H1 (cell line): ENCODE measurements around the gene CTSS. TPM values are rescaled to one million over a fixed set of nuclear protein-coding genes. Genes with fewer than 3 reads are reported as not detected.

Experiments used
- BRCA1 ChIP-seq: IDR thresholded peaks from 2 replicates; pipeline ENCODE4 v1.6.1; 2012; ENCODE audit warnings: low read depth, low read length, improper control_type of control experiment
- CBX5 ChIP-seq: fragments of 300-800, 300-1000 bp; sonication (generic); IDR thresholded peaks from 2 replicates; pipeline ENCODE4 v1.7.1; 2016; ENCODE audit warnings: antibody characterized with exemption, low read length, low read depth
- CEBPB ChIP-seq: IDR thresholded peaks from 2 replicates; pipeline ENCODE4 v1.6.1; 2012; ENCODE audit warnings: low read depth, low read length
- CHD1 ChIP-seq: IDR thresholded peaks from 2 replicates; pipeline ENCODE4 v1.6.1; 2012; ENCODE audit warnings: low read depth, low read length, improper control_type of control experiment
- CHD2 ChIP-seq: IDR thresholded peaks from 2 replicates; pipeline ENCODE4 v1.6.1; 2012; ENCODE audit warnings: low read length, improper control_type of control experiment
- EP300 ChIP-seq, 2 experiments: IDR thresholded peaks; 1 replicate in 1 of 2; 2 replicates in 1 of 2; pipeline ENCODE4 v1.6.1; 2011 to 2012; ENCODE audit warnings: low read depth in 2 of 2, low read length in 2 of 2, mild to moderate bottlenecking in 2 of 2, borderline replicate concordance in 1 of 2, inconsistent platforms in 1 of 2, moderate library complexity in 1 of 2
- FOSL1 ChIP-seq: IDR thresholded peaks from 2 replicates; pipeline ENCODE4 v1.6.1; 2011; ENCODE audit warnings: mild to moderate bottlenecking, low read depth, low read length, moderate library complexity; ENCODE audit not compliant: insufficient read depth
- GABPA ChIP-seq: IDR thresholded peaks from 2 replicates; pipeline ENCODE4 v1.6.1; 2011; ENCODE audit warnings: mild to moderate bottlenecking, low read length, moderate library complexity, borderline replicate concordance; ENCODE audit not compliant: insufficient read depth
- GTF2F1 ChIP-seq: IDR thresholded peaks from 2 replicates; pipeline ENCODE4 v1.6.1; 2012; ENCODE audit warnings: low read depth, low read length, improper control_type of control experiment, borderline replicate concordance
- JUND ChIP-seq: IDR thresholded peaks from 2 replicates; pipeline ENCODE4 v1.6.1; 2011; ENCODE audit warnings: mild to moderate bottlenecking, improper control_type of control experiment, low read length
- KDM1A ChIP-seq: fragments of 200-600, 300-600 bp; sonication (generic); IDR thresholded peaks from 2 replicates; pipeline ENCODE4 v1.7.1; 2016; ENCODE audit warnings: mild to moderate bottlenecking, low read length, borderline replicate concordance
- RBBP5 ChIP-seq: IDR thresholded peaks from 2 replicates; pipeline ENCODE4 v1.7.1; 2012; ENCODE audit warnings: low read depth, mild to moderate bottlenecking, inconsistent platforms, low read length, moderate library complexity, borderline replicate concordance
- RFX5 ChIP-seq: IDR thresholded peaks from 2 replicates; pipeline ENCODE4 v1.6.1; 2011; ENCODE audit warnings: low read depth, low read length, improper control_type of control experiment, borderline replicate concordance
- RNF2 ChIP-seq: fragments of 200-900, 300-1000 bp; sonication (generic); IDR thresholded peaks from 2 replicates; pipeline ENCODE4 v1.7.1; 2016; ENCODE audit warnings: borderline replicate concordance, low read depth, mild to moderate bottlenecking, antibody characterized with exemption, low read length; ENCODE audit not compliant: poor library complexity, severe bottlenecking; ENCODE audit errors: missing control alignments
- SAP30 ChIP-seq: fragments of 300-600 bp; sonication (generic); IDR thresholded peaks from 2 replicates; pipeline ENCODE4 v1.7.1; 2012; ENCODE audit warnings: low read length, moderate library complexity, mild to moderate bottlenecking, inconsistent platforms; ENCODE audit not compliant: insufficient read depth, insufficient replicate concordance
- SP1 ChIP-seq: IDR thresholded peaks from 2 replicates; pipeline ENCODE4 v1.6.1; 2011; ENCODE audit warnings: low read depth, low read length
- SP2 ChIP-seq: IDR thresholded peaks from 2 replicates; pipeline ENCODE4 v1.6.1; 2012; ENCODE audit warnings: mild to moderate bottlenecking, low read length, inconsistent platforms
- TAF1 ChIP-seq: IDR thresholded peaks from 2 replicates; pipeline ENCODE4 v1.6.1; 2011; ENCODE audit warnings: mild to moderate bottlenecking, low read depth, low read length
- polyA plus RNA-seq, 7 experiments: library from polyadenylated mRNA; depleted of rRNA in 3 of 7; stranded (reverse) in 5 of 7; unstranded in 2 of 7; fragments of >200 nt in 5 of 7; fragments of 200-250 nt in 2 of 7; gene quantifications; 1 replicate in 5 of 7; 2 replicates in 1 of 7; 4 replicates in 1 of 7; pipeline versions ENCODE4 v1.2.1 to v1.2.3, GENCODE V29; 2011 to 2013; ENCODE audit warnings: missing spikeins in 2 of 7, mixed read lengths in 2 of 7
- total RNA-seq: library from RNA; stranded (reverse); fragmentation: NEBNext Ultra II Directional; extraction: Animal tissue kit (Norgen Biotek cat#: 25700); gene quantifications from 2 replicates; pipeline ENCODE4 v1.2.1, GENCODE V29; 2021
- TF ChIP-seq, protein P1 (sequence below): IDR thresholded peaks from 2 replicates; pipeline ENCODE4 v1.6.1; 2012; ENCODE audit warnings: low read length, inconsistent platforms
- TF ChIP-seq, protein P2 (sequence below): IDR thresholded peaks from 2 replicates; pipeline ENCODE4 v1.6.1; 2012; ENCODE audit warnings: inconsistent platforms

The CTSS gene
- total and polyA plus RNA-seq, 2 of the 8 experiments (the other 6 are each of a cell fraction or from before 2014, with no cell fraction given), result not detected

DNA sequence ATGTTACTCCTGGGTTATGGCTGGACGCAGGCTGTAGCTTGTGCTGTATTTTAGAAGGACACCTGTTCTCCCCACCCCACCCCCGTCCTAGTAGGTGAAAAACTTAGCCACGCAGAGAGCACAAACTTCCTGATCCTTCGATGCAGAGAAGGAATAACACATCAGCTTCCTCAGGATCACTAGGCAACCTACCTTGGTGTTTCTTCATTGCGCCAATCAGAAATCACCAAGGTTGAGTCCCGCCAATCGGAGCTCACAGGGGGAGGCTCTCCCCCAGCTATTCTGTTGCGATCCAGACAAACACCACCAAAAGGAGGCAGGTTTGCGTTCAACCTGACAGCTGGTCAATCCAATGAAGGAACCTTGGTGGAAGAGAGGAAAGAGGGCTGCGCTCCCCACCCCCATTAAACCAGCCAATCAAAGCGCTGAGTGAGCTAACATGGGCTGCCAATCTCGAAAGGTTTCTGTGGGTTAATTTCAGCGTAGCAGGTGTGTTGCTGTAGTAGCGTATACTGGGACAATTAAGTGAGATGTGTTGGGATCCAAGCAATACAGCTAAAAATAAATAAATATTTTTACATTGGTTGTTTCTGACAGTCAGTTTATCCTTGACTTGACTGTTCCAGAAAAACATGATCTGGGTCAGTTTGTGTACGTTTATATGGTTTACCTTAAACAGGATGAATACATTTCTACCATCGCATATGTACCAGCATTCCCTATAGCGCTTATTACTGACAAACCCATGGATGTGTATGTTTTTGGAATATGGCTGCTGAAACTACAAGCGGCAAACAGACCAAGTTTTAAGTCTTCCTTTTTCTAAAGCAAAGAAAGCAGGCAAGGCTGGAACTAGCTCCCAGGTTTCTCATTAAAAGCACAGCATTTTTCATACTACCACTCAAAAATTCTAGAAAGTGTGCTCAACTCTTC is 68.3 kb downstream of the CTSS start, which contains the start of gene GOLPH3L (continued):
- TF ChIP-seq SAP30 (peak; percentile 84), FOSL1 (no peak), RNF2 (no peak), RBBP5 (no peak), EP300 (IDR thresholded peaks at IDR 0.05; ENCODE audit: borderline replicate concordance in 1 of 2, low read depth in 2 of 2, low read length in 2 of 2) (no peak), CHD2 (peak; percentile 87), CEBPB (no peak), BRCA1 (no peak), JUND (no peak), CHD1 (no peak), GABPA (no peak), RFX5 (peak; percentile 53; the same call in 1 of the 2 replicates), SP1 (peak; percentile 98), GTF2F1 (no peak), KDM1A (no peak), TAF1 (peak; percentile 52; the same call in 1 of the 2 replicates), SP2 (peak; percentile 71), CBX5 (no peak)
- TF ChIP-seq, protein P1, sequence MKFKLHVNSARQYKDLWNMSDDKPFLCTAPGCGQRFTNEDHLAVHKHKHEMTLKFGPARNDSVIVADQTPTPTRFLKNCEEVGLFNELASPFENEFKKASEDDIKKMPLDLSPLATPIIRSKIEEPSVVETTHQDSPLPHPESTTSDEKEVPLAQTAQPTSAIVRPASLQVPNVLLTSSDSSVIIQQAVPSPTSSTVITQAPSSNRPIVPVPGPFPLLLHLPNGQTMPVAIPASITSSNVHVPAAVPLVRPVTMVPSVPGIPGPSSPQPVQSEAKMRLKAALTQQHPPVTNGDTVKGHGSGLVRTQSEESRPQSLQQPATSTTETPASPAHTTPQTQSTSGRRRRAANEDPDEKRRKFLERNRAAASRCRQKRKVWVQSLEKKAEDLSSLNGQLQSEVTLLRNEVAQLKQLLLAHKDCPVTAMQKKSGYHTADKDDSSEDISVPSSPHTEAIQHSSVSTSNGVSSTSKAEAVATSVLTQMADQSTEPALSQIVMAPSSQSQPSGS, result no peak
- TF ChIP-seq, protein P2, sequence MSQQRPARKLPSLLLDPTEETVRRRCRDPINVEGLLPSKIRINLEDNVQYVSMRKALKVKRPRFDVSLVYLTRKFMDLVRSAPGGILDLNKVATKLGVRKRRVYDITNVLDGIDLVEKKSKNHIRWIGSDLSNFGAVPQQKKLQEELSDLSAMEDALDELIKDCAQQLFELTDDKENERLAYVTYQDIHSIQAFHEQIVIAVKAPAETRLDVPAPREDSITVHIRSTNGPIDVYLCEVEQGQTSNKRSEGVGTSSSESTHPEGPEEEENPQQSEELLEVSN, result no peak
